ENCODE data around the gene CARD6.
A peak's percentile ranks its signal among the peaks of the same experiment; 100 is the strongest.
"Not testable (repeated sequence)": the region's sequence is repeated elsewhere in the genome, so short reads cannot be mapped to it uniquely, and the experiment has no call there.

The CARD6 gene

GRCh38 chr5:40841068-40841805 lies at the start of gene CARD6:
CARD6 (plus strand) TSS chr5:40841367; CDS start chr5:40841383, 16 bp downstream.
- DNase-seq (ENCODE audit: low spot score) = no peak

- DNase-seq (ENCODE audit: low spot score) = no peak
Measured at GRCh38 chr5:40791715-40792139, 49.4 kb upstream of the CARD6 start.

GRCh38 chr5:40792691-40793090 lies 48.5 kb upstream of the CARD6 start:
- DNase-seq (ENCODE audit: low spot score) = not testable (repeated sequence)

GRCh38 chr5:40794340-40794739 lies 46.8 kb upstream of the CARD6 start:
- not testable (repeated sequence) for DNase-seq (ENCODE audit: low spot score)

GRCh38 chr5:40794877-40795276 lies 46.3 kb upstream of the CARD6 start:
- DNase-seq (ENCODE audit: low spot score) = not testable (repeated sequence)

GRCh38 chr5:40796487-40796889 lies 44.7 kb upstream of the CARD6 start:
- no peak for DNase-seq (ENCODE audit: low spot score)

- DNase-seq (ENCODE audit: low spot score) = peak; percentile 50
Measured at GRCh38 chr5:40797273-40798011, 43.7 kb upstream of the CARD6 start.

GRCh38 chr5:40798012-40798800 lies 43.0 kb upstream of the CARD6 start, which contains the start of gene PRKAA1:
PRKAA1 (minus strand) TSS chr5:40798374; CDS start chr5:40798189, 185 bp downstream.
- peak; percentile 87 for DNase-seq (ENCODE audit: low spot score)

- DNase-seq (ENCODE audit: low spot score) = no peak
Measured at GRCh38 chr5:40798801-40799210, 42.4 kb upstream of the CARD6 start.

GRCh38 chr5:40799258-40799657 lies 41.9 kb upstream of the CARD6 start:
- no peak for DNase-seq (ENCODE audit: low spot score)

- no peak for DNase-seq (ENCODE audit: low spot score)
Measured at GRCh38 chr5:40801771-40802562, 39.2 kb upstream of the CARD6 start.

GRCh38 chr5:40812125-40812524 lies 29.0 kb upstream of the CARD6 start:
- DNase-seq (ENCODE audit: low spot score) = no peak

- no peak for DNase-seq (ENCODE audit: low spot score)
Measured at GRCh38 chr5:40813698-40814281, 27.4 kb upstream of the CARD6 start.

- peak; percentile 70 for DNase-seq (ENCODE audit: low spot score)
Measured at GRCh38 chr5:40823459-40823858, 17.7 kb upstream of the CARD6 start.

GRCh38 chr5:40825461-40826043 lies 15.6 kb upstream of the CARD6 start:
- peak; percentile 71 for DNase-seq (ENCODE audit: low spot score)

GRCh38 chr5:40826489-40827187 lies 14.5 kb upstream of the CARD6 start:
- DNase-seq (ENCODE audit: low spot score) = peak; percentile 49

GRCh38 chr5:40827188-40827977 lies 13.8 kb upstream of the CARD6 start:
- DNase-seq (ENCODE audit: low spot score) = no peak

GRCh38 chr5:40828021-40828631 lies 13.0 kb upstream of the CARD6 start:
- no peak for DNase-seq (ENCODE audit: low spot score)
